HG03045 (cell line): ENCODE measurements around the gene FAM13A.
A peak's percentile ranks its signal among the peaks of the same experiment; 100 is the strongest.

Experiments
- ATAC-seq: cut with Tn5 transposase; IDR thresholded peaks from one replicate; pipeline ENCODE4 v1.9.1; 2021; ENCODE audit warnings: mild to moderate bottlenecking, moderate library complexity; ENCODE audit not compliant: unreplicated experiment

Gene FAM13A

GRCh38 chr4:88818631-88819470 is 238.1 kb downstream of the FAM13A start:
- ATAC-seq: no peak

- ATAC-seq: no peak
Measured at GRCh38 chr4:88817740-88818139, 239.2 kb downstream of the FAM13A start.

GRCh38 chr4:88816360-88816759 is 240.6 kb downstream of the FAM13A start:
- no peak for ATAC-seq

DNA sequence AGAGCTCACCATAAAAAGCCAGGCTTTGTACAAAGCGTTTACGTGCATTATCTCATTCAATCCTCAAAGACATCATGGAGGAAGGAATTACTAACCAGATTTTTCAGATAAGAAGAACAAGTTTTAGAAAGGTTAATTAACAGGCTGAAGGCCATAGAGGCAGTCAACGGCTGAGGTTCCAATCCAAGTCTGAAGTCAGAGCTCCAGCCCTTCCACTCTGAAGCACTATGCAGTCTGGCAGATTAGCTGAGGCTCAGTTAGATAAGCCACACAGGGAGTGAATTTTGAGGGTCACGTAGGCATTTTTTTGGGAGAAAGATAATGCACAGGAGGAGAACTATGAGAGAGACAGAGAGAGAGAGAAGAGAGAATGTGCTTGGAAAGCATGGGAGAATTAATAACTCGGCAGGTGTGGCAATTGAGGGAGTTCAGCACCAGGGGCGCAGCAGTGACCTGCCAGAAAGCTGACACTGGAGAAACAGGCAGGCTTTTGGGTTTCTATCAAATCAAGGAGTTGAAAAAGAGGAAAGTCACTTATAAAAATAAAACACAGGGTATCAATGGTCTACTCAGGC is 242.9 kb downstream of the FAM13A start:
- no peak for ATAC-seq

GRCh38 chr4:88813013-88813412 is 244.0 kb downstream of the FAM13A start:
- ATAC-seq: no peak

- no peak for ATAC-seq
Measured at GRCh38 chr4:88812420-88812819, 244.6 kb downstream of the FAM13A start.

GRCh38 chr4:88811904-88812303 is 245.1 kb downstream of the FAM13A start:
- ATAC-seq: no peak

- no peak for ATAC-seq
Measured at GRCh38 chr4:88810325-88810724, 246.7 kb downstream of the FAM13A start.

DNA sequence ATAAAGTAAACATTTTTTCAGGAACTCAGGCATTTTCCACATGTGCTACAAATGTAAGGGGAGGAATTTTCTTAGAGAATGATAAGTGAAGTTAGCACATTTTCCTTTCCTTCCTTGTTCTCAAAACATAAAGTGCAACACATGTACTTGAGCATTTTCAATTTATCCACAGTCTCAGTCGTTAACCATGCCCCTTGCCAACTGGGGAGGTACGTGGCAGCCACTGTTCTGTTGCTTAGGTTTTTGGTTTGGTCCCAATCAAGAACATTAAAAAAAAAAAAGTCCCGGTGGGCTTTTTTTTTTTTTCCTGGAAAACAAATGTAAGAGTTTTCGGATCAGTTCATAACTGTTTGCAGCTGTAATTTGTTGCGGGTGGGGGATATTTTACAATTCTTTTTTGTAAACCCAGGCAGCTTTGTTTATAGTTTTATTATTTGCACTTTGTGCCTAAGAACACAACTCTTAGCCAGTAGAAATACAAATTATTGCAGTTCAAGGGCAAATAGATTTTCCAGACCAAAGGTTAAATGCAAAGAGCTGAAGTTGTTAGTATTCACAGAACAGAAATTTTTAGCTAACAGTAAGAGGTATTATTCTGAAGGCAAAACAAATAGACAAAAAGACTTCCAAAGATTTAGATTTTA is 247.3 kb downstream of the FAM13A start:
- no peak for ATAC-seq

DNA sequence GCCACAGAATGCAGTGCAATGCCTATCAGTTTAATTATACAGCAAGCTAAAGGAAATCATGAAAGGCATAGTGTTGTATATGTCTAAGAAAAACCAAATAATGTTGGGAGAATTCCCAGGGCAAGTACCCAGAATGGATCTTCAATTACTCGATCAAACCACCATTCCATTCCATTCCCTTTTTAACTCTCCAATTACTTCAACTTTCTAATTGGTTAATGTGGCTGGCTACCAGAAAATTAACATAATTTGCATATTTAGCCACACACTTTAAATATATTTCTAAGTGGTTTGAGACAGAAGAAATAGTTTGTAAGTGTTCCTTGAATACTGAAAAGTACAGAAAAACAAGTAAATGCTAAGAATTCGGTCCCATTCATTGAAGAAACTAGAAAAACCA is 247.9 kb downstream of the FAM13A start:
- no peak for ATAC-seq

DNA sequence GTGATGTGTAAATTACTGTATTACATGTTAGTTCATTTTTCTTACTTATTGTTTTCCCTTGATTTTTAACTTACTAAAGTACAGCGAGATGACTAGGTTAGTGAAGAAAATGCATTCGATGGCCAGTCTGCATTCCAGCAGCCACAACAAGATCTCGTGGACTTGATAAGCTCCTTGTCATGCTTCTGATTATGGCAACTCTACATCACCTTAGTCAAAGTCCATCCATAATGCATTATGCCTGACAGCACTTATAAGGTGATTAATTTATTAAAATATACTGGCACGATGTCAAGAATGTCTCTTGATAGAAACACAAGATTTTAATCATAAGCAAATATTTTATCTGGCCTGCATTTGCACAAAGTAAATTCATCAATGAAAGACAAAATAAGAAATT is 249.5 kb downstream of the FAM13A start:
- no peak for ATAC-seq

DNA sequence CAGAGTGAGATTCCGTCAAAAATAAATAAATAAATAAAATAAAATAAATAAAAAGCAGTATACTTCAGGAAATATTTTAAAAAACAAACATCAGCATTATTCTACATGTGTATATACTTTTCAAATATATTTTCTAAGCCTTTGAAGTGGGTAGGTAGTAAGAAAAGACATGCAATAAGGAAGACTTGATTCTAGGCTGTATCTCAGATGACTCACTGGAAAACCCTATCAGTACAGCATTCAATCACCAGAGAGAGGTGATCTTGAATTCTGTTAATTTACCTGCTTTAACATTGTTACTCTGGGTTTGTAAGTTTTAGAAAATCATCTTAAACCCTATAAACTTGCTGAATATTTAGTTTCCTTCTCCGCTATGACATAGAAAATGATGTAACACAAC is 252.8 kb downstream of the FAM13A start:
- ATAC-seq: no peak

- peak; percentile 66 for ATAC-seq
Measured at GRCh38 chr4:88803600-88804096, 253.3 kb downstream of the FAM13A start.

DNA sequence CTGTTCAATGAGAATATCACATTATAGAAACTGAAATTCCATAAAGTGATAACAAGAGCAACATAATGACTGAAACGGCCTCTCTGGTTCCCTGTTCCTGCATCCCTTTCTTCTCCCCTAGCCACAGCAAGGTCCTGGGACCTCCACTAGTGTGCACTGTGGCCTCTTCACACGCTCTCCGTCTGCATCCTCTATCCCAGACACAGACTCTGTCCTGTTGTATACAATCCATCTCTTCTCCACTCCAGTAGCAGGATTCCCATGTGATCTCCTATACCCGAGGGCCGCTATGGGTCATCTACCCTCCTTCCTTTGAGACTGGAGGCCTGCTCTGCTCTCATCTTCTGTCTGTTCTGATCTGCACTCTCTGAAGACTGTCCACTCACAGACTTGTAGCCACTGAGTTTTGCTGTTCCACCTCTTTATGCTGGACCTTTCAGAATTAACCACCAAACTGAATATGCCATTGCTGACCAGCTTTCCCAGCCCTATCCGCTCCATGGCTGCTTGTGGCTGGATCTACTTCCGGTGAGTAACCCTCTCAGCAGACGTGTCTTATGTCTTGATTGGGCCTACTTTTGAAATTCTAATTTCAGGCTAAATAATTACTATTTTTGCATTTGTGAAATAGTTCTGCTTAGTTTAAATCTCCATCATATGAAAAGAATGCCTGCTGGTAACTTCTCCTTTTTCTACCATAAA is 254.2 kb downstream of the FAM13A start:
- ATAC-seq: no peak

DNA sequence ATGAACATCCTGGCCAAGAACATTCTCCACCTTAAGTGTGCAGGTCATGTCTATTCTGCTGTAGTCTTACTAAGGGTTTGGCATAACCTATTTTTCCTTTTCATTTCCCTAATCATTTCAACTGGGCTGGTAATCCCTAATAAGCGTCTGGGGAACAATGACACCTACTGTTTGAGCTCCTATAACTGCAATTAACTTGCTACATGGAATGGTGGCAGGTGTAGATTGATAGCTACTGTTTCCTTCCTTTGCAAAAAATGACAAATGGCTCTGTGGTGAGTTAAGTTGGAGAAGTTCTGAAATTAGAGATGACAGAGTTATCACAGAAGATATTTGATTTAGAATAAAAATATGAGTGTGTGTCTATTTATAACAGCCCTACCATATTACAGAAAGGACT is 254.8 kb downstream of the FAM13A start:
- ATAC-seq: no peak

- peak; percentile 44 for ATAC-seq
Measured at GRCh38 chr4:88799900-88800299, 257.1 kb downstream of the FAM13A start.

GRCh38 chr4:88797725-88798124 is 259.3 kb downstream of the FAM13A start:
- ATAC-seq: no peak

DNA sequence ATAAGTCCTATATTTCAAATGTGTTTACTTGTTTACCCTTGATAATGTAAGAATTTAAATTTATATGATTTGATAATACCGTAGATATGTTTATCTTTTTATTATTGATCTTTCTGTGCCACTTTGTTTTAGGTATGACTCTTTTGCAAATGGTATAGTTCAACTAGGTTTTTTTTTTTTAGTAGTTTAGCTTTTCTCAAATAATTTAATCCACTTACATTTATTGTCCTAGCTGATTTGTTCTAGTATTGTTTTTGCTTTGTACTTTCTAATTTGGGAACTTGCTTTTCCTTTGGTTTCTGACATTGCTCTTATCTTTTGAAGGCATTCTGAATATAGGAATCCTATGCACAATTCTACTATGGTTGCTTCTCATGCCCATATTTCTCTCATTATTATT is 260.4 kb downstream of the FAM13A start:
- no peak for ATAC-seq

DNA sequence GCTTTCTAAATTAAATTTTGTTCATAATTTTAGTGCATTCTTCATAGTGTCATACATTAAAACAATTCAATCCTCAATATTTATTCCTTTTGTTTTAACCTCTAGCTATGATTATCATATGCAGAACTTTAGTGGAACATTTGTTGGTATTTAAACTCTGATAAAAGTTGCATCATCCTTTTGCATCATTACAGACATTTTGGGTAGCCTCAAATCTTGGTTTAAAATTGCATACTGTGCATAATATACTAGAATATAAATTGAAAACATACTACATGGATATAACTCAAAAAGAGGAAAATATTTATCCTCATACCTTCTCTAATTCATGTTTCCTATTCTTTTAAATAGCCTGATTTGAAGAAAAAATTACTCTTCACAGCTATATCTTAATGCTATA is 262.0 kb downstream of the FAM13A start:
- ATAC-seq: no peak

- ATAC-seq: no peak
Measured at GRCh38 chr4:88794087-88794690, 262.8 kb downstream of the FAM13A start.

DNA sequence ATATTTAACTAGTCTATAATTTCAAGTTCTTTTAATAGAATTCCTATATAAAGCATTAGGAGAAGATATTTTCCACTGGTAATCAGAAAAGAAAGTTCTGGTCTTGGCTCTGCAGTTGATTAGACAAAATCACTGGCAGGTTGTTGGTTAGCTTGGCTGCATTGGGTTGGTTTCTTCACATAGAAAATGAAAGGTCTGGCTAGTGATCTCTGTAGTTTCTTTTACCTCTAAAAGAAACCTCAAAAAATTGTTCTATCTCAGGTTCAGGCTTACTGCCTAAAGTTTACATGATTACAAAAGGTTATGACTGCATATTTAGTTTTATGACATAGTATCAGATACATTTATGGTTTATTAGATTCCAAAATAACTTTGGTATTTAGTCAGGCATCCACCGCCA is 263.5 kb downstream of the FAM13A start:
- peak; percentile 61 for ATAC-seq
